SK-N-SH (cell line): ENCODE data around the gene SNRNP200. TPM values are rescaled to one million over a fixed set of nuclear protein-coding genes. Genes with fewer than 3 reads are reported as not detected.

Experiments
- CTCF ChIA-PET: fragments of 300-600, 350-600 bp; formaldehyde crosslinking; extraction: SDS; loops from one replicate; lab custom pipeline; 2021; lab: Yijun Ruan, JAX
- POLR2A ChIA-PET: fragments of 350-600 bp; sonication (Branson Sonifier 250); formaldehyde crosslinking; extraction: SDS; loops from one replicate; lab custom pipeline; 2020; ENCODE audit warnings: antibody characterized with exemption, inconsistent platforms; lab: Yijun Ruan, JAX
- DNase-seq: peaks from one replicate; pipeline ENCODE4 v3.0.0; 2012
- H2AFZ ChIP-seq: fragments of 200-600 bp; sonication (generic); 2 replicates; pipeline ENCODE4 v1.8.1; 2016; ENCODE audit warnings: antibody characterized with exemption, mild to moderate bottlenecking, low read depth
- H3F3A ChIP-seq: fragments of 200-600 bp; sonication (generic); replicated peaks from 2 replicates; pipeline ENCODE3; 2016; ENCODE audit warnings: antibody characterized with exemption, mild to moderate bottlenecking; ENCODE audit not compliant: insufficient read depth
- H3K27ac ChIP-seq, 2 experiments: fragments of 200-500 bp in 1 of 2; fragments of 200-600 bp in 1 of 2; sonication (Bioruptor generic) in 1 of 2; sonication (generic), shearing (Covaris generic) in 1 of 2; 2 replicates each; pipeline versions ENCODE4 v1.5.1 to v1.6.1; 2014 to 2016; ENCODE audit warnings: low read depth in 2 of 2, inconsistent platforms in 1 of 2, low read length in 1 of 2, mild to moderate bottlenecking in 1 of 2, mixed read lengths in 1 of 2
- H3K27me3 ChIP-seq: fragments of 200-600 bp; sonication (generic), shearing (Covaris generic); 2 replicates; pipeline ENCODE4 v1.6.1; 2016; ENCODE audit warnings: mixed run types; ENCODE audit not compliant: insufficient read depth
- H3K36me3 ChIP-seq, 2 experiments: fragments of 200-500 bp in 1 of 2; fragments of 200-600 bp in 1 of 2; sonication (Bioruptor generic) in 1 of 2; sonication (generic) in 1 of 2; replicated peaks in 1 of 2; 2 replicates each; pipeline versions ENCODE3 to v1.5.1; 2014 to 2016; ENCODE audit warnings: low read length in 1 of 2, mild to moderate bottlenecking in 1 of 2; ENCODE audit not compliant: insufficient read depth in 2 of 2, control insufficient read depth in 1 of 2
- H3K4me1 ChIP-seq, 2 experiments: fragments of 200-500 bp in 1 of 2; fragments of 200-600 bp in 1 of 2; sonication (Bioruptor generic) in 1 of 2; sonication (generic), shearing (Covaris generic) in 1 of 2; 2 replicates each; pipeline versions ENCODE4 v1.5.1 to v1.6.1; 2014 to 2016; ENCODE audit warnings: low read depth in 1 of 2, low read length in 1 of 2, mixed run types in 1 of 2; ENCODE audit not compliant: insufficient read depth in 2 of 2, control insufficient read depth in 1 of 2
- H3K4me2 ChIP-seq: fragments of 200-600 bp; sonication (generic), shearing (Covaris generic); 2 replicates; pipeline ENCODE4 v1.6.1; 2017; ENCODE audit warnings: mixed run types
- H3K4me3 ChIP-seq, 2 experiments: fragments of 200-500 bp in 1 of 2; fragments of 200-600 bp in 1 of 2; sonication (Bioruptor generic) in 1 of 2; sonication (generic), shearing (Covaris generic) in 1 of 2; 2 replicates each; pipeline versions ENCODE4 v1.5.1 to v1.8.1; 2014 to 2016; ENCODE audit warnings: low read depth in 2 of 2, inconsistent platforms in 1 of 2, low read length in 1 of 2, mild to moderate bottlenecking in 1 of 2, mixed read lengths in 1 of 2, moderate library complexity in 1 of 2
- H3K79me2 ChIP-seq: fragments of 200-600 bp; sonication (generic); 2 replicates; pipeline ENCODE4 v1.8.1; 2017; ENCODE audit warnings: mild to moderate bottlenecking; ENCODE audit not compliant: insufficient read depth
- H3K9ac ChIP-seq: fragments of 200-600 bp; sonication (generic); 2 replicates; pipeline ENCODE4 v1.6.1; 2017; ENCODE audit warnings: mixed run types
- H3K9me2 ChIP-seq: fragments of 200-600 bp; sonication (generic); 2 replicates; pipeline ENCODE4 v1.6.1; 2017; ENCODE audit warnings: mixed run types
- H3K9me3 ChIP-seq: fragments of 200-600 bp; sonication (generic); 2 replicates; pipeline ENCODE4 v1.6.1; 2017; ENCODE audit warnings: mixed run types, mild to moderate bottlenecking, moderate library complexity
- H4K20me1 ChIP-seq: fragments of 200-600 bp; sonication (generic); 2 replicates; pipeline ENCODE4 v1.6.1; 2017; ENCODE audit warnings: mild to moderate bottlenecking, mixed run types; ENCODE audit not compliant: insufficient read depth
- CHD2 ChIP-seq: fragments of 150-350 bp; IDR thresholded peaks from 2 replicates; pipeline ENCODE4 v1.6.1; 2018; ENCODE audit warnings: low read length; ENCODE audit not compliant: partially characterized antibody
- EP300 ChIP-seq, 2 experiments: IDR thresholded peaks; 2 replicates each; pipeline versions ENCODE4 v1.4.0 to v1.6.1; 2012; ENCODE audit warnings: borderline replicate concordance in 1 of 2, low read depth in 1 of 2, low read length in 1 of 2
- FOSL2 ChIP-seq: IDR thresholded peaks from 2 replicates; pipeline ENCODE4 v1.4.0; 2012; ENCODE audit warnings: low read depth, mild to moderate bottlenecking, moderate library complexity, borderline replicate concordance
- FOXJ3 ChIP-seq: sonication (generic); formaldehyde crosslinking; IDR thresholded peaks from 2 replicates; pipeline ENCODE4 v1.5.1; 2020; ENCODE audit warnings: mild to moderate bottlenecking, missing genetic modification reagents
- GATA2 ChIP-seq: sonication (generic); formaldehyde crosslinking; IDR thresholded peaks from 2 replicates; pipeline ENCODE4 v1.5.0; 2020; ENCODE audit warnings: mild to moderate bottlenecking, missing genetic modification reagents
- MEF2A ChIP-seq: IDR thresholded peaks from 2 replicates; pipeline ENCODE4 v1.4.0; 2012; ENCODE audit warnings: low read depth, borderline replicate concordance
- NFIC ChIP-seq: IDR thresholded peaks from 2 replicates; pipeline ENCODE4 v1.4.0; 2012; ENCODE audit warnings: borderline replicate concordance
- NRF1 ChIP-seq: IDR thresholded peaks from 2 replicates; pipeline ENCODE4 v1.6.1; 2012; ENCODE audit warnings: low read depth, mild to moderate bottlenecking, low read length
- POLR2AphosphoS5 ChIP-seq: IDR thresholded peaks from 2 replicates; pipeline ENCODE4 v1.6.1; 2012; ENCODE audit warnings: low read depth, low read length
- RAD21 ChIP-seq: IDR thresholded peaks from 2 replicates; pipeline ENCODE4 v1.6.1; 2012; ENCODE audit warnings: mild to moderate bottlenecking, low read length
- RCOR1 ChIP-seq: fragments of 150-350 bp; IDR thresholded peaks from 2 replicates; pipeline ENCODE4 v1.6.1; 2017; ENCODE audit warnings: antibody characterized with exemption, low read length
- RXRA ChIP-seq: IDR thresholded peaks from 2 replicates; pipeline ENCODE4 v1.4.0; 2012; ENCODE audit warnings: low read depth, mild to moderate bottlenecking, borderline replicate concordance
- SMC3 ChIP-seq: IDR thresholded peaks from 2 replicates; pipeline ENCODE4 v1.6.1; 2012; ENCODE audit warnings: low read depth, low read length, improper control_type of control experiment
- TAF1 ChIP-seq: IDR thresholded peaks from 2 replicates; pipeline ENCODE4 v1.6.1; 2012; ENCODE audit warnings: low read depth, mild to moderate bottlenecking, low read length, moderate library complexity, borderline replicate concordance
- YY1 ChIP-seq: IDR thresholded peaks from 2 replicates; pipeline ENCODE4 v1.4.0; 2012; ENCODE audit warnings: low read depth, mild to moderate bottlenecking
- WGBS: methylation state at CpG from one replicate; pipeline ENCODE4 v1.1.6; 2017; ENCODE audit warnings: low lambda C conversion rate; 5-methylcytosine and 5-hydroxymethylcytosine counted together
- polyA plus RNA-seq, 3 experiments: library from polyadenylated mRNA; depleted of rRNA; stranded (reverse); fragments of >200 nt; gene quantifications; 2 replicates each; pipeline ENCODE4 v1.2.3, GENCODE V29; 2012
- TF ChIP-seq, protein P1 (sequence below): fragments of 150-350 bp; IDR thresholded peaks from 2 replicates; pipeline ENCODE4 v1.6.1; 2016; ENCODE audit warnings: mild to moderate bottlenecking, low read depth, low read length
- TF ChIP-seq, protein P2 (sequence below): fragments of 200-600 bp; sonication (generic); IDR thresholded peaks from 2 replicates; pipeline ENCODE4 v1.6.1; 2017; ENCODE audit warnings: antibody characterized with exemption, mild to moderate bottlenecking, moderate library complexity
- TF ChIP-seq, protein P3 (sequence below): IDR thresholded peaks from 2 replicates; pipeline ENCODE4; 2012
- TF ChIP-seq, protein P4 (sequence below): fragments of 150-350 bp; IDR thresholded peaks from 2 replicates; pipeline ENCODE4 v1.6.1; 2017; ENCODE audit warnings: antibody characterized with exemption, low read length, low read depth, borderline replicate concordance

The SNRNP200 gene
- polyA plus RNA-seq, 1 of the 3 experiments (the other 2 are of a cell fraction), result 165 TPM

DNA sequence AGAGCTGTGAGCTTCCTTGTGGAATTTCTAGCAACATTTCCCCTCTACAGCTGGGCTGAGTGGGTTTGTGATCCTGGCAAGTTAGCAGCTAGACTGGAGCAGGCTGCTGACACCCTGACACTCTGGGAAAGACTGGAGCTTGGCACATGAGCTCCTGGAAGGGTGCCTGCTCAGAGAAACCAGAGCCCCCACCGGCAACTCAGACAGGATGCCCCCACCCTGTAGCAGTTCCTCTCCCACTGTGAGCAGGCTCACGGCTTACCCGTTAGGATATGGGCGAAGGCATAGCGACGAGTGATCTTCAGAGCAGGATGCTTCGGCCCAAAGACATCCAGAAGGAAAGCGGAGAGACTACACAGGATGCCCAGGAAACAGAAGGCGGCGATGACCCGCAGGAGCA is 50.8 kb downstream of the SNRNP200 start:
- Histone ChIP-seq H3K4me1 (peaks cover 19 to 33% of the 10 kb centered on the region in 2 experiments; a peak in 3 of 4 replicates), H3K9me3 (no peaks in the 10 kb centered on the region), H3K27ac (no peak overlapping the region)
- DNase-seq, result no peak
- POLR2A ChIA-PET, result no interaction called here
- TF ChIP-seq, protein P1, sequence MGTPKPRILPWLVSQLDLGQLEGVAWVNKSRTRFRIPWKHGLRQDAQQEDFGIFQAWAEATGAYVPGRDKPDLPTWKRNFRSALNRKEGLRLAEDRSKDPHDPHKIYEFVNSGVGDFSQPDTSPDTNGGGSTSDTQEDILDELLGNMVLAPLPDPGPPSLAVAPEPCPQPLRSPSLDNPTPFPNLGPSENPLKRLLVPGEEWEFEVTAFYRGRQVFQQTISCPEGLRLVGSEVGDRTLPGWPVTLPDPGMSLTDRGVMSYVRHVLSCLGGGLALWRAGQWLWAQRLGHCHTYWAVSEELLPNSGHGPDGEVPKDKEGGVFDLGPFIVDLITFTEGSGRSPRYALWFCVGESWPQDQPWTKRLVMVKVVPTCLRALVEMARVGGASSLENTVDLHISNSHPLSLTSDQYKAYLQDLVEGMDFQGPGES, result no peak
- TF ChIP-seq, protein P2, sequence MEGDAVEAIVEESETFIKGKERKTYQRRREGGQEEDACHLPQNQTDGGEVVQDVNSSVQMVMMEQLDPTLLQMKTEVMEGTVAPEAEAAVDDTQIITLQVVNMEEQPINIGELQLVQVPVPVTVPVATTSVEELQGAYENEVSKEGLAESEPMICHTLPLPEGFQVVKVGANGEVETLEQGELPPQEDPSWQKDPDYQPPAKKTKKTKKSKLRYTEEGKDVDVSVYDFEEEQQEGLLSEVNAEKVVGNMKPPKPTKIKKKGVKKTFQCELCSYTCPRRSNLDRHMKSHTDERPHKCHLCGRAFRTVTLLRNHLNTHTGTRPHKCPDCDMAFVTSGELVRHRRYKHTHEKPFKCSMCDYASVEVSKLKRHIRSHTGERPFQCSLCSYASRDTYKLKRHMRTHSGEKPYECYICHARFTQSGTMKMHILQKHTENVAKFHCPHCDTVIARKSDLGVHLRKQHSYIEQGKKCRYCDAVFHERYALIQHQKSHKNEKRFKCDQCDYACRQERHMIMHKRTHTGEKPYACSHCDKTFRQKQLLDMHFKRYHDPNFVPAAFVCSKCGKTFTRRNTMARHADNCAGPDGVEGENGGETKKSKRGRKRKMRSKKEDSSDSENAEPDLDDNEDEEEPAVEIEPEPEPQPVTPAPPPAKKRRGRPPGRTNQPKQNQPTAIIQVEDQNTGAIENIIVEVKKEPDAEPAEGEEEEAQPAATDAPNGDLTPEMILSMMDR, result no peak
- TF ChIP-seq TAF1, result no peak
- no peak for TF ChIP-seq EP300 (IDR thresholded peaks at IDR 0.05; ENCODE audit: borderline replicate concordance in 1 of 2, low read depth in 1 of 2, low read length in 1 of 2)
- TF ChIP-seq POLR2AphosphoS5, result no peak
- TF ChIP-seq SMC3, result no peak
- TF ChIP-seq, protein P3, sequence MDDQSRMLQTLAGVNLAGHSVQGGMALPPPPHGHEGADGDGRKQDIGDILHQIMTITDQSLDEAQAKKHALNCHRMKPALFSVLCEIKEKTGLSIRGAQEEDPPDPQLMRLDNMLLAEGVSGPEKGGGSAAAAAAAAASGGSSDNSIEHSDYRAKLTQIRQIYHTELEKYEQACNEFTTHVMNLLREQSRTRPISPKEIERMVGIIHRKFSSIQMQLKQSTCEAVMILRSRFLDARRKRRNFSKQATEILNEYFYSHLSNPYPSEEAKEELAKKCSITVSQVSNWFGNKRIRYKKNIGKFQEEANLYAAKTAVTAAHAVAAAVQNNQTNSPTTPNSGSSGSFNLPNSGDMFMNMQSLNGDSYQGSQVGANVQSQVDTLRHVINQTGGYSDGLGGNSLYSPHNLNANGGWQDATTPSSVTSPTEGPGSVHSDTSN, result no peak
- no peak for TF ChIP-seq CHD2
- no peak for TF ChIP-seq FOXJ3 (CRISPR knock-in tag)
- TF ChIP-seq GATA2 (CRISPR knock-in tag), result no peak
- no peak for TF ChIP-seq NFIC
- TF ChIP-seq RXRA, result no peak
- no peak for TF ChIP-seq FOSL2
- TF ChIP-seq RCOR1, result no peak
- no peak for TF ChIP-seq MEF2A
- TF ChIP-seq RAD21, result no peak
- TF ChIP-seq NRF1, result no peak
- no peak for TF ChIP-seq YY1
- TF ChIP-seq, protein P4, sequence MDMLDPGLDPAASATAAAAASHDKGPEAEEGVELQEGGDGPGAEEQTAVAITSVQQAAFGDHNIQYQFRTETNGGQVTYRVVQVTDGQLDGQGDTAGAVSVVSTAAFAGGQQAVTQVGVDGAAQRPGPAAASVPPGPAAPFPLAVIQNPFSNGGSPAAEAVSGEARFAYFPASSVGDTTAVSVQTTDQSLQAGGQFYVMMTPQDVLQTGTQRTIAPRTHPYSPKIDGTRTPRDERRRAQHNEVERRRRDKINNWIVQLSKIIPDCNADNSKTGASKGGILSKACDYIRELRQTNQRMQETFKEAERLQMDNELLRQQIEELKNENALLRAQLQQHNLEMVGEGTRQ, result no peak
- TF ChIP-seq, all 33 proteins: peak for 0
- Histone ChIP-seq H2AFZ (no peak overlapping the region), H3K36me3 (peaks cover 29 to 44% of the 10 kb centered on the region in 2 experiments), H3K4me2 (no peak overlapping the region), H3F3A (peaks cover 27% of the 10 kb centered on the region), H3K27me3 (no peaks in the 10 kb centered on the region), H3K4me3 (no peak overlapping the region), H3K9ac (no peak overlapping the region), H4K20me1 (peaks cover 19% of the 10 kb centered on the region), H3K79me2 (peaks cover 65% of the 10 kb centered on the region), H3K9me2 (no peaks in the 10 kb centered on the region)
- CTCF ChIA-PET, result interaction anchor here (1.6 to 2.2 kb wide), 2 partner anchors 10 to 80 kb away, joined by 6 read pairs; no protein-coding TSS in a partner anchor
- 93% methylated on average over 11 of the region's 11 CpGs for WGBS
